NCI-H128 (cell line): Measurements from ENCODE around the gene KCNA2.

ENCODE experiments used
- DNase-seq: peaks from one replicate; lab custom pipeline; 2025; ENCODE audit not compliant: unreplicated experiment; lab: John Stamatoyannopoulos, UW

The KCNA2 gene

GRCh38 chr1:110605901-110606656 is at the start of gene KCNA2:
KCNA2 (minus strand) TSS chr1:110606358; CDS start chr1:110604782, 1,576 bp downstream.
- no peak for DNase-seq

- DNase-seq = no peak
Observed at GRCh38 chr1:110650609-110651008, 44.5 kb upstream of the KCNA2 start.

- no peak for DNase-seq
Observed at GRCh38 chr1:110648417-110648816, 42.3 kb upstream of the KCNA2 start.

- no peak for DNase-seq
Observed at GRCh38 chr1:110647254-110647891, 41.2 kb upstream of the KCNA2 start.

- no peak for DNase-seq
Observed at GRCh38 chr1:110645821-110646735, 39.9 kb upstream of the KCNA2 start.

GRCh38 chr1:110645211-110645610 is 39.1 kb upstream of the KCNA2 start:
- no peak for DNase-seq

- DNase-seq = no peak
Observed at GRCh38 chr1:110643879-110644472, 37.8 kb upstream of the KCNA2 start.

GRCh38 chr1:110639724-110640386 is 33.7 kb upstream of the KCNA2 start:
- no peak for DNase-seq

GRCh38 chr1:110638556-110638955 is 32.4 kb upstream of the KCNA2 start:
- no peak for DNase-seq

GRCh38 chr1:110638058-110638457 is 31.9 kb upstream of the KCNA2 start:
- DNase-seq = no peak

- DNase-seq = no peak
Observed at GRCh38 chr1:110637475-110637874, 31.3 kb upstream of the KCNA2 start.

GRCh38 chr1:110636149-110636935 is 30.2 kb upstream of the KCNA2 start:
- DNase-seq = no peak

GRCh38 chr1:110635434-110635833 is 29.3 kb upstream of the KCNA2 start:
- no peak for DNase-seq

GRCh38 chr1:110634455-110635311 is 28.5 kb upstream of the KCNA2 start:
- DNase-seq = no peak

GRCh38 chr1:110634086-110634454 is 27.9 kb upstream of the KCNA2 start:
- DNase-seq = no peak

- DNase-seq = no peak
Observed at GRCh38 chr1:110633646-110634030, 27.5 kb upstream of the KCNA2 start.

GRCh38 chr1:110631836-110632620 is 25.9 kb upstream of the KCNA2 start:
- DNase-seq = no peak
